Fibroblast of skin of scalp (primary cell): ENCODE results near the gene FAM118A.
A peak's percentile ranks its signal among the peaks of the same experiment; 100 is the strongest.
"Not testable (repeated sequence)": the region's sequence is repeated elsewhere in the genome, so short reads cannot be mapped to it uniquely, and the experiment has no call there.

Experiments
- DNase-seq: peaks from one replicate; pipeline ENCODE4 v3.0.0-alpha.2; 2013

The FAM118A gene

DNA sequence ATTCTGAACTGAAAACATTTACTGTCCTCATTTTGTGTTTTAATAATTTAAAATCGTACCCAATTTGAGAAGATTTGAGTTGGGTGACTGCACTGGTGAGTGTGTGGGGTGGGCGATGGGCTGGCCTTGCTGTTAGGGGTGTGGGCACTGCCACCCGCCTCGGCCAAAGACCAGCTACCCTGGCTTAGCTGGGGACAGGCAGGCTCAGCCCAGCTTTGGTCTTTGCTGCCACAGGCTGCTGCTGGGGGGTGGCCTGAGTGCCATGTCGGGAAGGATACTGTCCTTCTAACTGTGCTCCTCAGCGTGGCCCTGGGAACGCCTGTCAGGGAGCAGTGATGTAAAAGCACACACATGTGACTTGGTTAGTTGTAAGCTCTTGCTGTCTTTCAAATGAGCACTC is 22.3 kb downstream of the FAM118A start:
- DNase-seq: no peak

GRCh38 chr22:45334068-45334467 is 24.3 kb downstream of the FAM118A start:
- no peak for DNase-seq

GRCh38 chr22:45334528-45334927 is 24.8 kb downstream of the FAM118A start:
- DNase-seq: no peak

GRCh38 chr22:45335021-45335818 is 25.5 kb downstream of the FAM118A start:
- peak; percentile 20 for DNase-seq

- no peak for DNase-seq
Observed at GRCh38 chr22:45335854-45336522, 26.3 kb downstream of the FAM118A start.

- peak; percentile 15 for DNase-seq
Observed at GRCh38 chr22:45336971-45337431, 27.3 kb downstream of the FAM118A start.

DNA sequence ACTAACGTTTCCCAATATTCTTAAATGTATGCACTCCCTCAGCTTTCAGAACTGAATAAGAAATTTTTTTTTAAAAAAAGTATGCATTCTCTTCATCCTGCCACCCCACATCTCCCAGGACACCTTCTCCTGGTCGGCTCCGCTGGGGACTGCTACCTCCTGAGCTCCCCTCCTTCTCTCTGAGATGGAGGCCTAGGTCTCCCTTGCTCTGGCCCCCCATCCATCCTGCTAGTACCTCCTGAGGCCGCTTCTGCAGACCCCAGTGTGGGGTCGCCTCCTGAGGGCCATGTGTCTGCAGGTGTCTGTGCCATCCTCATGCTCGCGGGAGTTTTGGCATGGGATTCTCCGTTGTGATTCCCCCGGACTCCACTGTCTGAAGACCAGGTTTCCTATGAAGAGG is 27.8 kb downstream of the FAM118A start:
- DNase-seq: no peak

DNA sequence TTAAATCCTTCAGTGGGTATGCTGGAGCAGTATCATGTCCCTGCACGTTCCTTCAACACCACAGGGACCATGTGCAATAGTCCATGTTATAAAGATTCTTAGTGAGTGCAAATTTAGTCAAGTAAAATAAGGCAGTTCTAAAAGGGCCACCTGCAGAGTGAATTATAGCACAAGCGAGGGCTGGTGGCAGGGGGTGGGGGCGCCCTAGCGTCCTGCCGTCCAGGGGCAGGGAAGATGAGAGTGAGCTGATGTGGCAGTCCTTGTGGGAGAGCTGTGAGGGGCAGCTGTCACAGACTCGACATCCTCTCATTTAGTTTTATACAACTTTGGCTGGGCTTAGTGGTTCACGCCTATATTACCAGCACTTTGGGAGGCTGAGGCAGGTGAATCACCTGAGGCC is 29.1 kb downstream of the FAM118A start:
- DNase-seq: no peak

GRCh38 chr22:45340323-45340722 is 30.6 kb downstream of the FAM118A start:
- no peak for DNase-seq

GRCh38 chr22:45341498-45341897 is 31.8 kb downstream of the FAM118A start:
- no peak for DNase-seq

DNA sequence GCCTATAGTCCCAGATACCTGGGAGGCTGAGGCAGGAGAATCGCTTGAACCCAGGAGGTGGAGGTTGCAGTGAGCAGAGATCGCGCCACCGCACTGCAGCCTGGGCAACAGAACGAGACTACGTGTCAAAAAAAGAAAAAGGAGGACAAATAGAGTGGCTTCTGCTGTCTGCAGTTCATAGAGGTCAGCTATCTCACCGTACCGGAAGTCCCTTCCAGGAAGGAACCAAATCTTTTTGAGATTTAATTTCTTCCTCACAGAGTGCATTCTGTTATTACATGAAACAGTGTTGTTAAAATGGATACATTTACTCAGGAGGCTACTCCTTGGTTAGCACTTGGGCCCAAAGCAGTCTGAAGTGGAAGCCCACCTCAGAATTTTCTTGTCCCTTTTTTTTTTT is 33.4 kb downstream of the FAM118A start:
- no peak for DNase-seq

DNA sequence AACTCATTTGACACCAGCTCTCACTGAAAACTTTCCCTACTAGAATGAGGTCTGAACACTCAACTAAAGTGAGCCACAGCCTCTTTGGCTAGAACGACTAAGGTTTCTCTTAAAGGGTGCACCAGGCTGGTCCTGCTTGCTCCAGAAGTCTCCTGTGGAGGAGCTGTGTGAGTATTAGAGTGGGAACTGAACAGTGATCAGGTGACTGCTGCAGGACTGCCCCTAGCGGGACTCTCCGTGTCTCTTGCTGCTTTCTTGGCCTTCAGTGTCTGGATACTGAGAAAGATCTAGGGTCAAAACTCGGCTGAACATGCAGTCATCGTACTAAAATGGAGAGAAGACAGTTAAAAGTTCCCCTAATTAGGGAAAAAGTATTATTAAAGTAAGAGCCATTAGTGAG is 34.6 kb downstream of the FAM118A start:
- peak; percentile 10 for DNase-seq

DNA sequence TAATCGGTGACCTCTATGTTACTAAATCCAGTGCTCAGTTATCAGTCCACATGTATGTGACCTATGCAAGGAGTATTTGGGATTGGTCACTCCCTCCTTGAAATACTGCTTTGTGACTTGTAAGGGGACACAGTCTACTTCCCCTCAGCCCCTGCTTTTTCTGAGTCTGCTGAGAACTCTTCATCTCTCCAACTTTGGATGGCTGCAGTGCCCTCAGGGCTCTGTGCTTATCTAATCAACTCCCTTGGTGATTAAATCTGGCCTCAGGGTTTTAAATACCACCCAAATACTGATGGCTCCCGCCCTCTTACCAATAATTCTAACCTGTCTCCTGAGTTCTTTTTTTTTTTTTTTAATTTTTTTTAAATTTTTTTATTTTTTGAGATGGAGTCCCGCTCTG is 40.2 kb downstream of the FAM118A start:
- no peak for DNase-seq

- no peak for DNase-seq
Observed at GRCh38 chr22:45351956-45352355, 42.2 kb downstream of the FAM118A start.

DNA sequence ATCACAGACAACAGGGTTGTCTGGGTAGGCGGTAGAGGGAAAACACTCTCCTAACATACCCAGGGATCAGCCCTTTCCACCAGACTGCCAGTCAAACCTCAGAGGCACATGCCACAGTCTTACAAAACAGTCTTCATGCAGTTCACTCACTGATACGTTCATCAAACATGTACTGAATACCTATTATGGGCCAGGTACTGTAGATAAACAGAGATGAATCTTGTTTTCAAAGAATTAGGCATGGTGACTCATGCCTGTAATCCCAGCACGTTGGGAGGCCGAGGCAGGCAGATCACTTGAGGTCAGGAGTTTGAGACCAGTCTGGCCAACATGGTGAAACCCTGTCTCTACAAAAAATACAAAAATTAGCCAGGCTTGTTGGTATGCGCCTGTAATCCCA is 43.0 kb downstream of the FAM118A start:
- DNase-seq: not testable (repeated sequence)

GRCh38 chr22:45353786-45354185 is 44.1 kb downstream of the FAM118A start:
- no peak for DNase-seq

GRCh38 chr22:45357490-45357889 is 47.8 kb downstream of the FAM118A start:
- no peak for DNase-seq

DNA sequence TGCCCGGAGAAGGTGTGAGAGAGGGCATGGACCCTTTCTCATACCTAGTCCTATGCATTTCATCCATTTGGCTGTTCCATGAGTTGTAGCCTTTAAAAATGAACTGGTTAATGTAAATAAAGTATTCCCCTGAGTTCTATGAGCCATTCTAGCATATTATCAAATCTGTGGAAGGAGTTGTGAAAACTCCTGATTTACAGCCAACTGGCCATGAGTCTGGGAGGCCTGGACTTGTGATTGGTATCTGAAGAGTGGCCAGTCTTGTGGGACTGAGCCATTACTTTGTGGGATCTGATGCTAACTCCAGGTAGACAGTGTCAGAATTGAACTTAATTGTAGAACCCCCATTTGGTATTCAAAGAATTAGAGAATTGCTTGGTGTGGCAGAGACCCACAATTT is 48.4 kb downstream of the FAM118A start:
- peak; percentile 17 for DNase-seq

GRCh38 chr22:45359627-45360026 is 49.9 kb downstream of the FAM118A start:
- no peak for DNase-seq

GRCh38 chr22:45366713-45367112 is 57.0 kb downstream of the FAM118A start:
- DNase-seq: no peak

- DNase-seq: not testable (repeated sequence)
Observed at GRCh38 chr22:45373592-45373991, 63.9 kb downstream of the FAM118A start.

- no peak for DNase-seq
Observed at GRCh38 chr22:45376009-45376408, 66.3 kb downstream of the FAM118A start.

DNA sequence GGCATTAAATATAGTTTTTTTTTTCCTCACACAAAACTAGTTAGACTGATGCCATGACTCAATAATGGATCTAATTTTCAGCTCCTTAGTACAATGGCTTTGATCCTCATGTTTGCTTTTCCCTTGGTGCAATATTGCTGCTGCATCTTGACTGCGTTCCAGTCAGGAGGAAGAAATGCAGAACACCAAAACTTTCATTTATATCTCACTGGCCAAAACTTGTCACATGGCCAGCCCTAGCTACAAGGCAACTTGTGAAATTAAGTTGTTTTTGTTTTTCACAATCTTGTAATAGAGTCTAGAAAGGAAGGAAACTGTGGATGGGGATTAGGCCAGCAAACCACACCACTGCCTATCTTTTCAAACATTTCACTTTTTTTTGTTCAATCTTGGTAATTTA is 67.0 kb downstream of the FAM118A start:
- no peak for DNase-seq

DNA sequence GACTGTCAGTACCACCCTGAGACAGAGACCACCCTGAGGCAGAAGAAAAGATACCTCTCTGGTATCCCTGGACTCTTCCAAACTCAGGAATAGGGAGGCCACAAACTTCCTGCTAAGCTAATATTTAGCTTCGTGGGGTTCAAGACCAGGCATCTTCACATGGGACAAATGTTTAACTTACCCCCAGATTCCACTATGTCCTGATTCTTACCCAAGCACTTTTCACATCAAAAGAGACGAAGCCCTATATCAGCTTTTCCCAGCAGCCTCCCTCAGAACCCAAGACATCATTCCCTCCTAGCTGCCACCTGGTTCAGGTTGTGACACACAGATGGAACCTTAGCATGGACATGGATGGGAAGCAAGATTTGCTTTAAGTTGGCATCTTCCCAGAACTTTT is 71.6 kb downstream of the FAM118A start:
- no peak for DNase-seq
